HK-2 (cell line): ENCODE results near the gene RIPPLY3.

Experiments used
- DNase-seq: peaks from one replicate; pipeline ENCODE4 v3.0.0-alpha.2; 2018; ENCODE audit not compliant: unreplicated experiment

Gene RIPPLY3

GRCh38 chr21:37006486-37007291 is at the start of gene RIPPLY3:
TSS of gene RIPPLY3 (plus strand) at chr21:37006702. CDS start at chr21:37006773, 71 bp downstream.
- DNase-seq = peak; percentile 6

DNA sequence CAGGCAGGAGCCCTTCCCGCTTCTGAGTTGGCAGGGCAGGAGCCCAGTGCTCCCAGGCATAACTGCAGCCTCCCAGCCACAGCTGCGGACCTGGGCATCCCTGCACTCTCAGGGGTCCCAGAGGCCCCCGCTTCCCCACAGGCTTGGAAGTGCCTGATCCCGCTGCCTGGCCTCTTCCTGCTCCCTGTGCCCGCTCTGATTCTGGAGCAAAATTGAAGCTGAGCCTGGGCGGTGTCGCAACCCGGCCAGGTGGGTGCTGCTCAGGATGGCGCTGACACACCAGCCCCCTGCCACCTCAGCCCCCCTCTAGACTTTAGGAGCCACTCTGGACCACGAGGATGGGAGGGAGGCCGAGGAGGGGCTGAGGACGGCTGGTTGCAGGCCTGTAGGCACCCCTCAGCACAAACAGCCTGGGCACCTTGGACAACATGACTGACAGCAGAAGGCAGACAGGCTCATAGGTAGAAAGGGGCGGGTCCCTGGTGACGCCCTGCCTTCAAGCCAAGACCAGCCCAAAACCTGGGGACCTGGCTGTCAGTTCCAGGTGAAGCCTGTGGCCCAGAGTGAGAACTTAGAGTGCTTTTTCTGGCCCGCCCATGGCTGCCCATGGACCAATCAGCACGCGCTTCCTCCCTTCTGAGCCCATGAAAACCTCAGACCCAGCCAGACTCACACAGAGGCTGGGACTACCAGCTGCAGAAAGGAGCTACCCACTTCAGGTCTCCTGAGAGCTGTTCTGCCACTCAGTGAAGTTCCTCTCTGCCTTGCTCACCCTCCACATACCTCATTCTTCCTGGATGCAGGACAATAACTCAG is 47.3 kb upstream of the RIPPLY3 start:
- no peak for DNase-seq

- DNase-seq = no peak
Measured at GRCh38 chr21:36960676-36961284, 45.7 kb upstream of the RIPPLY3 start.

DNA sequence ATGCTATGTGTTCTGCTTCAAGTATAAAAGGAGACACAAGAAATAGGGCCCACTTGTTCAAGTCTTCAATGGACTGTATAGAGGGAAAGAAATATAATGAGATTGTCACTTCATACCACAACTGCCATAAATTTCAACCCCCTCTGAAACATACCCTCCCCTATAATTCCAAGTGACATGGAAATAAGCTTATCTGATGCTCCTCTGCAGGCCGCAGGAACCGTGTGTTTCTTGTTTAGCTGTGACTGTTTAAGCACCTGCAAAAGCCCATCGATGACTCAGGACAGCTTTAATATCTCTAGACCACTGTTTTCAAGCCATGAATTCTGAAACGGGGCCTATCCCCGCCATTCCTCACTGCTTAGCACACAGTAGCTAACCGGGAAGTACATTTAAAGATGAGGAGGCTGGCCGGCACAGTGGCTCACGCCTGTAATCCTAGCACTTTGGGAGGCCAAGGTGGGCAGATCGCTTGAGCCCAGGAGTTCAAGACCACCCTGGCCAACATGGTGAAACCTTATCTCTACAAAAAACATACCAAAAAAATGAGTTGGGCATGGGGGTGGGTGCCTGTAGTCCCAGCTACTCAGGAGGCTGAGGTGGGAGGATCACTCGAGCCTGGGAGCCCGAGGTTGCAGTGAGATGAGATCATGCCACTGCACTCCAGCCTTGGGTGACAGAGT is 44.3 kb upstream of the RIPPLY3 start:
- DNase-seq = no peak

DNA sequence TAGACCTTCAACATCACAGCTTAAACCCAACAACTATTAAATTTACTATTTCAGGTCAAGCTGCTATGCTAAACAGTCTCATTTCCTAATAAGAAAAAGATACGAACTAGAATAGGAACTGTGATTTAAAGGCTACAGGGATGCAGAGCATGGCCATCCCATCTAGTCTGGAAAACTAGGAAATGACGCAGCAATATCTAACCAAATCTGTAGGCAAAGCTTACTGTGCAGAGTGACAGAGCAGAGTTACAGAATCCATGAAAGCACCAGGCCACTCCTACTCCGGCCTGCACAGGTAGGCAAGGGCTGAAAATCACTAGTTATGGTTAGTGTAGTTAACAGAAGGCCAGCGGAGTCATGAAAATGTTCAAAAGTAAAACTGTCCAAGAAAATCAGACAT is 42.1 kb upstream of the RIPPLY3 start:
- DNase-seq = no peak

DNA sequence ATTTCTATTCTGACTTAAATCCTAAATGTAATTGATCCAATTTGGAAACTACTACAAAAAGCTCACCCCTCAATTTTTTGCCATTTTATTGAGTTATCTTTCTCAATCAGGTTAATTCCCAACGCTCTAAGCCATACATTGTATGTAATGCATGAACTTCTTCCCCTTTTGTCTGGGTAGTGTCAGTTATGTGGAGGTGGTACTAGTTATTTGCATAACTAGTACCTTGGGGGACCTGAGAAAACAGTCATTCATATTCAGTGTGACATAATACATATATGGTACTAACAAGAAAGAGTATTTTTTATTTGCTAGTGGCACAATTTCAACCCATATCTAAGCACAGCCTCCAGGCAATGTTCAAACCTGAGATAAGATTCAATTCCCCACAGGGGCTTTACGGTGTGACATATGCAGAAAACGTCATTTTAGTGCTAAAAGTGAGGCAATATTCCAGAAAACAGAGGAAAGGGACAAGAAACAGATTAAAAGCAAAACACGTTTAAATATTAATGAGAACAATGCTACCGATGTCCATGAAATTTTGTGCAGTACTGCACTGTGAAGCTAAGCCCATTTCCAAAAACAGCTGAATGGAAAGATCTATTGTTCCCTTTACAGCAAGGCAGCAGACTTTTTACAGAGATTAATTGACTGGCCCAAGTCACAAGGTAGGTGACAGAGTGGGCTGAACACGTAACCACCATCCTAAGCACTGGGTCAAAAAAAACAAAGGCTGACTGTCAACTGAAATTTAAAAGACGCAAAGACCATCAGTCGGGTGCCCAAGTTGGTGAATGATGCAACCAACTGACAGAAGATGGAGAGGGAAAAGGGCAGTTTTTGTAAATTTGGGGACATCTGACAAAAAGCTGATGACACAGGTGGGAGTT is 41.4 kb upstream of the RIPPLY3 start:
- no peak for DNase-seq

DNA sequence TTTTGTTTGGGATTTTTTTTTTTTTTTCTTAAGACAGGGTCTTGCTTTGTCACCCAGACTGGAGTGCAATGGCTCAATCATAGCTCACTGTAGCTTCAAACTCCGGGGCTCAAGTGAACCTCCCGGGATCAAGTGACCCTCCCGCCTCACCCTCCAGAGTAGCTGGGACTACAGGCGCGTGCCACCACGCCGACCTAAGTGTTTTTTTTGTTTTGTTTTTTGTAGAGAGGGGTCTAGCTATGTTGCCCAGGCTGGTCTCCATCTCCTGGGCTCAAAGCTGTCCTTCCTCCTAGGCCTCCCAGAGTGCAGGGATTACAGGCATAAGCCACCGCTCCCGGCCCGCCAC is 40.8 kb upstream of the RIPPLY3 start:
- DNase-seq = no peak

- DNase-seq = peak; percentile 72
Measured at GRCh38 chr21:36966066-36966820, 40.3 kb upstream of the RIPPLY3 start, which contains the start of gene HLCS. TSS of gene HLCS (minus strand) at chr21:36966669. CDS start at chr21:36966638, 31 bp downstream.

GRCh38 chr21:36966821-36967768 is 39.4 kb upstream of the RIPPLY3 start:
- DNase-seq = no peak

GRCh38 chr21:36968414-36968813 is 38.1 kb upstream of the RIPPLY3 start:
- DNase-seq = no peak

- DNase-seq = no peak
Measured at GRCh38 chr21:36968976-36969375, 37.5 kb upstream of the RIPPLY3 start.

GRCh38 chr21:36973986-36974850 is 32.3 kb upstream of the RIPPLY3 start:
- no peak for DNase-seq

DNA sequence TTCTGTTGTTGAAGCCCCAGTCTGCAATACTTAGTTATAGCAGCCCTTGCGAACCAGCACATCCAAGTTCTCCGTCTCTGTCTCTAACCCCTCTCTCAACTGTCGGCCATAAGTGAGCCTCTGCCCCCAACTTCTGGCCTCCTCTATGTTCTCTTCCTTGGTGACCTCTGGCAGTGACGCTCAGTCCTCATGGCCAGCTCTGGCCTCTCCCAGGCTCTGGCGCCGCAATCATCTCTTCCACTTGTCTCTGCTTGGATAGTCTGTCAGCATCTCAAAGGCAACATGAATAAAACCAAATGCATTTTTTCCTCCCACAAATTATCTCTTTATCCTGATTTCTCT is 31.7 kb upstream of the RIPPLY3 start:
- DNase-seq = no peak

- no peak for DNase-seq
Measured at GRCh38 chr21:36976228-36976861, 30.2 kb upstream of the RIPPLY3 start.

DNA sequence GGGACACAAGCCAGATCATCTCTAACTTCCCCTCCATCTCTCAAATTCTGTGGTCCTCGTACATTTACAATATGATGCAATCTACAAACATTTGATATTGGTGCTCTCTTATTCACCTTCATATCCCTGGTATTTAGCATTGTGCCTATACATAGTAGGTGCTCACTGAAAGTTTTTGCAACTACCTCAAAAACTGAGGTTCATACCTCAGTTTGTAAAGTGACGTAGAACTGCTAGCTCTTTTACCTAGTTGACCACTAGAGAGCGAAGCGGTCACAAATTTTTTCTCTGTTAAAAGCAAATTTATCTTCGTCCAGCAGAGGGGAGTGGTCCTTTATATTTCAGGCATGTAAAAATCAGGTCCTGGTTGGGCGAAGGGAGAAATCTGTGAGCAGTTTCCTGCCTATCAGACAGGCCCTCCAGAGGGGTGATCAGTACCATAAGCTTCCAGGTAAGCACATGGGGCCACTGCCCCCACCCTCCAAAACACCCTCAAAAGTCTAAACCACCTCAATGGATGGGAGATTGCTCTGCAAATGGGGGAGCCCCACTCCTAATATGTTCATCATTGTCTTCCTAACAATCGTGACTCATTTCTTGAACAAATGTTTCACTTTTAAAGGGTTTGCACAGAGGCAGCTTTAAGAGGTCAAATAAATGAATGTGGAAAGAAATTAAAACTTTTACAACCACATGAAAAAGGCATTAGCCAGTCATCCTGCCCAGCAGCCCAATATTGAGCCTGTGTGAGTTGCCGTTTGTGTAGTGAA is 29.4 kb upstream of the RIPPLY3 start:
- peak; percentile 46 for DNase-seq

- DNase-seq = no peak
Measured at GRCh38 chr21:36980280-36981048, 26.0 kb upstream of the RIPPLY3 start.
